K562 (cell line): ENCODE results near the gene TULP3. TPM values are rescaled to one million over a fixed set of nuclear protein-coding genes. Genes with fewer than 3 reads are reported as not detected.

Experiments used
- ATAC-seq: fragments of 200-7000 bp; cut with Tn5 transposase; 3 replicates; pipeline ENCODE4 v1.9.1; 2020; ENCODE audit warnings: moderate library complexity
- BruUV-seq: library from RNA; stranded (reverse); fragments of 400-500 nt; replicated peaks from 2 replicates; lab custom pipeline; 2021; lab: Mats Ljungman, UMichigan
- CTCF ChIA-PET: fragments of 300-600 bp; formaldehyde crosslinking; extraction: SDS; loops from one replicate; lab custom pipeline; 2021; ENCODE audit warnings: low intra/inter-chr PET ratio; lab: Yijun Ruan, JAX
- POLR2A ChIA-PET: fragments of 300-600, 350-650 bp; sonication (Branson Sonifier 250); formaldehyde crosslinking; extraction: SDS; loops from one replicate; lab custom pipeline; 2021; ENCODE audit warnings: antibody characterized with exemption, inconsistent platforms; lab: Yijun Ruan, JAX
- DNase-seq, 4 experiments: peaks; one replicate each; pipeline versions ENCODE4 v3.0.0 to v3.0.0-alpha.2; 2011 to 2018; ENCODE audit warnings: low spot score in 3 of 4, mixed read lengths in 3 of 4; ENCODE audit errors: extremely low read depth in 1 of 4
- FAIRE-seq: peaks from 2 replicates; lab custom pipeline; 2011; peaks lifted over from hg19 to GRCh38; lab: Jason Lieb, UNC
- H2AFZ ChIP-seq: 2 replicates; pipeline ENCODE4 v1.6.0; 2011; ENCODE audit warnings: low read depth, low read length, control low read depth, inconsistent platforms
- H3K27ac ChIP-seq: fragments of 200-600 bp; 3 replicates; pipeline ENCODE4 v1.8.0; 2011; ENCODE audit warnings: low read depth, mild to moderate bottlenecking, control low read depth, inconsistent platforms, low read length, moderate library complexity, mixed read lengths; ENCODE audit errors: extremely low read depth
- H3K27me3 ChIP-seq, 2 experiments: fragments of 300-600 bp in 1 of 2; 2 replicates in 1 of 2; 3 replicates in 1 of 2; pipeline versions ENCODE4 v1.6.0 to v1.8.0; 2011; ENCODE audit warnings: inconsistent platforms in 2 of 2, low read length in 2 of 2, mild to moderate bottlenecking in 1 of 2, mixed read lengths in 1 of 2, moderate library complexity in 1 of 2; ENCODE audit not compliant: control insufficient read depth in 2 of 2, insufficient read depth in 2 of 2
- H3K36me3 ChIP-seq: fragments of 300-600 bp; 3 replicates; pipeline ENCODE4 v1.8.0; 2011; ENCODE audit warnings: mild to moderate bottlenecking, low read length, inconsistent platforms; ENCODE audit not compliant: control insufficient read depth, insufficient read depth
- H3K4me1 ChIP-seq, 2 experiments: fragments of 200-600 bp in 1 of 2; replicated peaks in 1 of 2; 2 replicates in 1 of 2; 3 replicates in 1 of 2; pipeline versions ENCODE4 v1.5.1 to v1.8.0; 2011; ENCODE audit warnings: inconsistent platforms in 2 of 2, low read length in 2 of 2, mild to moderate bottlenecking in 1 of 2, mixed read lengths in 1 of 2, moderate library complexity in 1 of 2; ENCODE audit not compliant: control insufficient read depth in 2 of 2, insufficient read depth in 2 of 2
- H3K4me2 ChIP-seq: 2 replicates; pipeline ENCODE4 v1.6.1; 2011; ENCODE audit warnings: low read length, control low read depth, inconsistent platforms, mixed read lengths; ENCODE audit not compliant: insufficient read depth
- H3K4me3 ChIP-seq: fragments of 200-600 bp; sonication (generic), shearing (Covaris generic); 2 replicates; pipeline ENCODE4 v1.5.1; 2016; ENCODE audit warnings: control low read depth, inconsistent platforms
- H3K79me2 ChIP-seq: fragments of 200-600 bp; 3 replicates; pipeline ENCODE4 v1.8.0; 2011; ENCODE audit warnings: low read length, inconsistent platforms; ENCODE audit not compliant: control insufficient read depth, insufficient read depth
- H3K9ac ChIP-seq, 2 experiments: 2 replicates each; pipeline versions ENCODE4 v1.6.0 to v1.6.1; 2011; ENCODE audit warnings: low read depth in 2 of 2, low read length in 2 of 2, control low read depth in 1 of 2, inconsistent platforms in 1 of 2, mild to moderate bottlenecking in 1 of 2, mixed read lengths in 1 of 2; ENCODE audit not compliant: insufficient read depth in 1 of 2
- H3K9me1 ChIP-seq: one replicate; pipeline ENCODE4 v1.6.0; 2011; ENCODE audit warnings: inconsistent platforms, mild to moderate bottlenecking, low read length, moderate library complexity; ENCODE audit not compliant: control insufficient read depth, insufficient read depth
- H3K9me3 ChIP-seq: replicated peaks from 2 replicates; pipeline ENCODE4 v1.5.1; 2011; ENCODE audit warnings: low read depth, low read length, inconsistent platforms; ENCODE audit not compliant: control insufficient read depth, insufficient read depth
- H4K20me1 ChIP-seq: replicated peaks from 2 replicates; pipeline ENCODE4 v1.6.1; 2011; ENCODE audit warnings: low read length, inconsistent platforms, mixed read lengths; ENCODE audit not compliant: control insufficient read depth, insufficient read depth
- ELF1 ChIP-seq: fragments of 200-800 bp; sonication (Bioruptor generic); IDR thresholded peaks from 2 replicates; pipeline ENCODE4 v1.6.1; 2016; ENCODE audit warnings: missing genetic modification characterization, missing compliant biosample characterization
- MLX ChIP-seq, 2 experiments: fragments of 450-650 bp in 1 of 2; sonication (generic) in 1 of 2; formaldehyde crosslinking; conservative IDR thresholded peaks; 2 replicates each; pipeline versions ENCODE4 v1.4.0 to v1.8.1; 2020 to 2022; ENCODE audit warnings: mild to moderate bottlenecking in 1 of 2, missing genetic modification reagents in 1 of 2
- ZNF3 ChIP-seq: fragments of 250-450 bp; sonication (Bioruptor Pico); IDR thresholded peaks from 2 replicates; pipeline ENCODE4 v1.5.0; 2021; ENCODE audit warnings: mild to moderate bottlenecking, moderate library complexity
- WGBS: fragments of 100-300 bp; shearing (Covaris generic); methylation state at CpG from one replicate; pipeline ENCODE4 v1.1.6; 2016; ENCODE audit warnings: low coverage, mixed read lengths; ENCODE audit not compliant: insufficient coverage; ENCODE audit errors: missing lambda C conversion rate; 5-methylcytosine and 5-hydroxymethylcytosine counted together
- in situ Hi-C: fragments of 300-500 bp; cut with MboI; formaldehyde crosslinking; loops from 4 replicates; pipeline ENCODE4 v1.15.0; 2018; ENCODE audit warnings: inconsistent platforms, mixed read lengths
- intact Hi-C: fragments of 100-400 bp; cut with micrococcal nuclease; formaldehyde crosslinking; loops from 2 replicates; pipeline ENCODE4 v1.14.2; 2022
- polyA plus RNA-seq, 8 experiments: library from polyadenylated mRNA; depleted of rRNA in 4 of 8; stranded (reverse) in 5 of 8; unstranded in 3 of 8; fragments of >200 nt; fragmentation: Nextera tagmentation in 2 of 8; fragmentation: Illumina TruSeq in 1 of 8; extraction: Ambion mirVana in 2 of 8; extraction: Trizol in 1 of 8; gene quantifications; 2 replicates each; pipeline versions ENCODE4 v1.2.1 to v1.2.3, GENCODE V29; 2011 to 2014; ENCODE audit warnings: inconsistent platforms in 1 of 8, missing spikeins in 1 of 8
- total RNA-seq, 7 experiments: library from RNA; depleted of rRNA in 6 of 7; stranded (reverse); fragments of >200 nt in 6 of 7; fragmentation: Illumina TruSeq in 2 of 7; extraction: Trizol in 2 of 7; gene quantifications; 2 replicates each; pipeline versions ENCODE4 v1.2.1 to v1.2.3, GENCODE V29; 2011 to 2021; ENCODE audit warnings: low replicate concordance in 1 of 7

Gene TULP3
- total and polyA plus RNA-seq, 9 of the 15 experiments (the other 6 are each of a cell fraction or from before 2014, with no cell fraction given) = 3.6 to 13.3 (median 7.3) TPM

- TF ChIP-seq MLX (CRISPR knock-in tag; conservative IDR thresholded peaks at IDR 0.05) = no peak
- TF ChIP-seq ELF1 (tag) = 0 out of 2 replicates have a peak, but pooled peaks have one; percentile 21
Measured at GRCh38 chr12:2976581-2976996, 85.9 kb downstream of the TULP3 start (continued).

GRCh38 chr12:2977776-2978175 lies 87.1 kb downstream of the TULP3 start:
- ATAC-seq (no peak), DNase-seq (no peak)
- peaks cover 4% of the 10 kb centered on the region for H3K9me1 ChIP-seq
- no TSS peak for BruUV-seq
- in situ Hi-C loops = no loop called here
- no peak overlapping the region for H3K4me3 ChIP-seq
- ChIA-PET POLR2A (no interaction called here), CTCF (no interaction called here)
- H3K9ac ChIP-seq = no peak overlapping the region
- H3K9me3 ChIP-seq = no peaks in the 10 kb centered on the region
- H4K20me1 ChIP-seq = no peaks in the 10 kb centered on the region
- H3K27ac ChIP-seq = no peak overlapping the region
- no peak overlapping the region for H2AFZ ChIP-seq
- H3K4me2 ChIP-seq = no peak overlapping the region
- no peak for TF ChIP-seq ZNF3 (CRISPR knock-in tag)
- TF ChIP-seq, all 486 proteins: peak for 0
- H3K27me3 ChIP-seq = no peaks in the 10 kb centered on the region
- H3K4me1 ChIP-seq = peaks cover 3 to 20% of the 10 kb centered on the region in 2 experiments; a peak in 3 of 5 replicates
- H3K36me3 ChIP-seq = peaks cover 19% of the 10 kb centered on the region; the same call in 1 of the 3 replicates
- FAIRE-seq = no peak
- peaks cover 4% of the 10 kb centered on the region; the same call in 2 of the 3 replicates for H3K79me2 ChIP-seq
- intact Hi-C loops = no loop called here
- 83% methylated on average over 1 of the region's 5 CpGs for WGBS
